ENCODE measurements around the gene GFER. TPM values are rescaled to one million over a fixed set of nuclear protein-coding genes. Genes with fewer than 3 reads are reported as not detected.

GFER gene
- total and polyA plus RNA-seq, 2 donors (not counting 1 experiment from before 2014, with no cell fraction given), result 15.6 to 30.4 TPM

DNA sequence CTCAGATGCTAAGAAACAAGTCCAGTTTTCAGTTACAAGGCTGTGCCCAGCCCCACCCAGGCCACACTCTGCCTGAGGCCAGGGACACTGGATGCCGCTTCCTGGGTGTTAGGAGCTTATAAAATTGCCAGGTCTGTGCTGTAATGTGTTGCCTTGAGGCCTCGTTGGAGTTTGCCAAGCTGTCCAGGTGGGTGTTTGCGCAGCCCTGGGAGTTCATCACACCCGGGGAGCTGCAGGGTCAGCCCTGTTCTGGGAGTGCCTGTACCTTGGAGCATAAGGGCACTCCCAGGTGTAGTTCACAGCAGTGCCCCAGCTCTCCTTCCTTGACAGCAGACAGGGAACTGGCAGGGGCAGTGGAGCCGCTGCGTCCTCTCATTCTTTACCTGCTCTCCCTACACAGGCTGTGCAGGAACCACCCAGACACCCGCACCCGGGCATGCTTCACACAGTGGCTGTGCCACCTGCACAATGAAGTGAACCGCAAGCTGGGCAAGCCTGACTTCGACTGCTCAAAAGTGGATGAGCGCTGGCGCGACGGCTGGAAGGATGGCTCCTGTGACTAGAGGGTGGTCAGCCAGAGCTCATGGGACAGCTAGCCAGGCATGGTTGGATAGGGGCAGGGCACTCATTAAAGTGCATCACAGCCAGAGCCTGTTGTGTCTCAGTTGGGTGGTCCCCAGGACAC is 1.6 kb downstream of the GFER start:
- H3K4me3 ChIP-seq (ENCODE audit: control extremely low read depth in 1 of 5, extremely low read depth in 1 of 5, insufficient read depth in 1 of 5, low read depth in 2 of 5, low read length in 4 of 5), result no peak overlapping the region
- H3K27ac ChIP-seq (ENCODE audit: low read length in 2 of 2), result no peak overlapping the region
- ATAC-seq (ENCODE audit: low read depth) (no peak), DNase-seq (no peak)
- TF ChIP-seq, protein P1, sequence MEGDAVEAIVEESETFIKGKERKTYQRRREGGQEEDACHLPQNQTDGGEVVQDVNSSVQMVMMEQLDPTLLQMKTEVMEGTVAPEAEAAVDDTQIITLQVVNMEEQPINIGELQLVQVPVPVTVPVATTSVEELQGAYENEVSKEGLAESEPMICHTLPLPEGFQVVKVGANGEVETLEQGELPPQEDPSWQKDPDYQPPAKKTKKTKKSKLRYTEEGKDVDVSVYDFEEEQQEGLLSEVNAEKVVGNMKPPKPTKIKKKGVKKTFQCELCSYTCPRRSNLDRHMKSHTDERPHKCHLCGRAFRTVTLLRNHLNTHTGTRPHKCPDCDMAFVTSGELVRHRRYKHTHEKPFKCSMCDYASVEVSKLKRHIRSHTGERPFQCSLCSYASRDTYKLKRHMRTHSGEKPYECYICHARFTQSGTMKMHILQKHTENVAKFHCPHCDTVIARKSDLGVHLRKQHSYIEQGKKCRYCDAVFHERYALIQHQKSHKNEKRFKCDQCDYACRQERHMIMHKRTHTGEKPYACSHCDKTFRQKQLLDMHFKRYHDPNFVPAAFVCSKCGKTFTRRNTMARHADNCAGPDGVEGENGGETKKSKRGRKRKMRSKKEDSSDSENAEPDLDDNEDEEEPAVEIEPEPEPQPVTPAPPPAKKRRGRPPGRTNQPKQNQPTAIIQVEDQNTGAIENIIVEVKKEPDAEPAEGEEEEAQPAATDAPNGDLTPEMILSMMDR (IDR thresholded peaks at IDR 0.05), result no peak
- no peak for TF ChIP-seq EZH2 (IDR thresholded peaks at IDR 0.05; ENCODE audit: borderline replicate concordance, insufficient read depth, low read depth, low read length, poor library complexity, severe bottlenecking)
- no peaks in the 10 kb centered on the region for H3K9me3 Mint-ChIP-seq (ENCODE audit: insufficient read depth)
- intact Hi-C loops (cut with micrococcal nuclease), result no loop called here
- H2AFZ ChIP-seq (ENCODE audit: insufficient read depth, low read depth, low read length, poor library complexity, severe bottlenecking), result no peak overlapping the region
- H3K4me3 Mint-ChIP-seq, result peak overlapping the region; percentile 88
- no peaks in the 10 kb centered on the region for H4K20me1 ChIP-seq (ENCODE audit: control insufficient read depth, insufficient read depth, low read length, poor library complexity, severe bottlenecking)
- H3K27me3 Mint-ChIP-seq, result peaks cover 6% of the 10 kb centered on the region
- ChIA-PET CTCF (no interaction called here), POLR2A (interaction anchor here (1.0 to 1.2 kb wide), 2 partner anchors 9 to 21 kb away, joined by 4 to 7 read pairs; partner anchors contain the start of gene RPS2)
- H3K79me2 ChIP-seq (ENCODE audit: control insufficient read depth, insufficient read depth, low read length), result no peaks in the 10 kb centered on the region
- peaks cover 19 to 33% of the 10 kb centered on the region in 2 donors for H3K4me1 ChIP-seq (ENCODE audit: control insufficient read depth in 2 of 2, insufficient read depth in 2 of 2, low read length in 2 of 2)
- no peak overlapping the region for H3K27ac Mint-ChIP-seq
- H3K4me2 ChIP-seq (replicated peaks; ENCODE audit: low read depth, low read length, poor library complexity, severe bottlenecking), result peak overlapping the region; percentile 98
- over 99% methylated on average over 14 of the region's 14 CpGs for WGBS (ENCODE audit: insufficient coverage)
- H3K9me3 ChIP-seq (ENCODE audit: control extremely low read depth in 1 of 3, control insufficient read depth in 2 of 3, insufficient read depth in 1 of 3, low read length in 2 of 3), result no peaks in the 10 kb centered on the region
- H3K4me1 Mint-ChIP-seq, result peaks cover 35% of the 10 kb centered on the region
- H3K9ac ChIP-seq (ENCODE audit: low read length), result no peak overlapping the region
- peaks cover 0 to 10% of the 10 kb centered on the region in 2 experiments for H3K36me3 ChIP-seq (replicated peaks in 1 of 2; ENCODE audit: control extremely low read depth in 1 of 2, control insufficient read depth in 1 of 2, extremely low read depth in 1 of 2, insufficient read depth in 2 of 2, low read length in 1 of 2)
- H3K27me3 ChIP-seq (replicated peaks in 1 of 4; ENCODE audit: control extremely low read depth in 1 of 4, control insufficient read depth in 3 of 4, insufficient read depth in 4 of 4, low read length in 3 of 4), result peaks cover 0 to 24% (median 13%) of the 10 kb centered on the region in 4 experiments

DNA sequence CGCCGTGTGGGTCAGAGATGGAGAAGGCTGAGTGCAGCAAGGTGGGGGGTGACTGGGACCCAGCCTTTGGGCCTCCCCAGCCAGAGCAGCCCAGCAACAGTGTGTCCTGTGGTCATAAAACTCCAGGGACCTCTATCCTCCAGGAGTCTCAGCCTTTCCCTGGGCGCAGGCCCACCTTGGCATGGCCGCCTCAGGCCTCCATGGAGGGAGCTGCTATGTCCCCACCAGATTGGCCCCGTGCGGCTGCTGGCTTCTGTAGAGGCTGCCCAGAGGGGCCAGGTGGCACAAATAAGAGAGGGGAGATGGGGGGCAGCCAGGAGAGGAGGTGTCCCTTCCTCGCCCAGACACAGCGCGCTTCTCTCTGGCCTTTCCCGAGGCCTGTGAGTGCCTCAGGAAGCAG is 3.2 kb downstream of the GFER start:
- Histone ChIP-seq H4K20me1 (ENCODE audit: control insufficient read depth, insufficient read depth, low read length, poor library complexity, severe bottlenecking) (no peaks in the 10 kb centered on the region), H3K4me3 (ENCODE audit: control extremely low read depth in 1 of 5, extremely low read depth in 1 of 5, insufficient read depth in 1 of 5, low read depth in 2 of 5, low read length in 4 of 5) (no peak overlapping the region), H3K27me3 (replicated peaks in 1 of 4; ENCODE audit: control extremely low read depth in 1 of 4, control insufficient read depth in 3 of 4, insufficient read depth in 4 of 4, low read length in 3 of 4) (peaks cover 0 to 9% (median 4%) of the 10 kb centered on the region in 4 experiments), H3K9me3 (ENCODE audit: control extremely low read depth in 1 of 3, control insufficient read depth in 2 of 3, insufficient read depth in 1 of 3, low read length in 2 of 3) (peaks cover 0 to 3% (median 0%) of the 10 kb centered on the region in 3 donors), H2AFZ (ENCODE audit: insufficient read depth, low read depth, low read length, poor library complexity, severe bottlenecking) (no peak overlapping the region), H3K79me2 (ENCODE audit: control insufficient read depth, insufficient read depth, low read length) (no peaks in the 10 kb centered on the region), H3K36me3 (replicated peaks in 1 of 2; ENCODE audit: control extremely low read depth in 1 of 2, control insufficient read depth in 1 of 2, extremely low read depth in 1 of 2, insufficient read depth in 2 of 2, low read length in 1 of 2) (peaks cover 0 to 10% of the 10 kb centered on the region in 2 experiments), H3K9ac (ENCODE audit: low read length) (no peak overlapping the region), H3K4me1 (ENCODE audit: control insufficient read depth in 2 of 2, insufficient read depth in 2 of 2, low read length in 2 of 2) (peaks cover 27 to 44% of the 10 kb centered on the region in 2 donors), H3K27ac (ENCODE audit: low read length in 2 of 2) (no peak overlapping the region), H3K4me2 (replicated peaks; ENCODE audit: low read depth, low read length, poor library complexity, severe bottlenecking) (no peak overlapping the region)
- Mint-ChIP-seq H3K4me3 (peak overlapping the region; percentile 10), H3K27me3 (peaks cover 6% of the 10 kb centered on the region), H3K27ac (no peak overlapping the region), H3K4me1 (peaks cover 41% of the 10 kb centered on the region), H3K9me3 (ENCODE audit: insufficient read depth) (no peaks in the 10 kb centered on the region)
- ChIA-PET POLR2A (interaction anchor here (1.2 kb wide), 1 partner anchor 22 kb away, joined by 4 read pairs; the partner anchor contains the start of gene RPS2), CTCF (interaction anchor here (1.8 kb wide), 1 partner anchor 16 kb away, joined by 5 read pairs; no protein-coding TSS in a partner anchor)
- no peak for DNase-seq
- TF ChIP-seq EZH2 (IDR thresholded peaks at IDR 0.05; ENCODE audit: borderline replicate concordance, insufficient read depth, low read depth, low read length, poor library complexity, severe bottlenecking), result no peak
- TF ChIP-seq, protein P1 (IDR thresholded peaks at IDR 0.05), result no peak
- WGBS (ENCODE audit: insufficient coverage), result 87% methylated on average over 8 of the region's 10 CpGs
- intact Hi-C loops (cut with micrococcal nuclease), result no loop called here
- ATAC-seq (ENCODE audit: low read depth), result no peak
